ENCODE measurements around the gene OR2V2.

DNA sequence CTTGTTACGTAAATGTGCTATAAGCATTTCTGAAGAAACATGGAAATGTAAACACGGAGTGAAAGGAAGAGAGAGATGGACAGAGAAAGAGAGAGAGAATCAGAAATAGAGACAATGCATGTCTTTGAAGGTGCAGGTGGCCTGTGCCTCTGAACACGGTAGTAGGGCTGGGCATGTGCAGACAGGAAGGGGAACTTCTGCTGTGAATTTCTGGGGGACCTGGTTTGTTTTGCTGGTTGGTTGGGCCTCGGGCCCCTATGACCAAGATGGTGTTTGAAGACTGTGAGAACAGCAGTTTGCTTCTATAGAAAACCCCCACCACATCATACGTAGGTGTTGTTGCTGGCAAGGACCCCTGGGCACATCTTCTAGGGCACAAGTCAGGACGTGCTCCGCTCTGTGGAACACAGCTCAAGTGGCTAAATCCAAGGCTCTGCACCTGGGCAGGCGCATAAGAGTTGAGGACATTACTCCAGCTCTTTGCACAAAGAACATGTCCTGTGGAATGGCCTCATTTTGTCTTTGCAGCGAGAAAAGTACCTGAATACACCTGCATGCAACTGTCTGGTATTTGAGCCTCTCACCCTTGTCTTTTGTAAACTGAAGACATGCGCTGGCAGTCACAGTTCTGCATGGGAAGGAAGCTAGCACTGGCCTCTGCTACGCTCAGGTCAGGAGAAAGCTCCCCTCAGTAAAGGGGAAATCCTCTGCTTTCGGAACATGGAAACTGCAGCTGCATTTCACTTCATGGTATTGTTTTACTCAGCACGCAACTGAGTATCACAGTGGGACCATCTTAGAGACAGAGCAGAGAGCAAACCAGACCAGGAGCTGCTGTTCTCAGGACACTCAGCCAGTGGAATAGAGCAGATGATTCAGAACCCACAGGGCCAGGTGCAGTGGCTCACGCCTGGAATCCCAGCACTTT is 2.7 kb downstream of the OR2V2 start:
- TF ChIP-seq, protein P1, sequence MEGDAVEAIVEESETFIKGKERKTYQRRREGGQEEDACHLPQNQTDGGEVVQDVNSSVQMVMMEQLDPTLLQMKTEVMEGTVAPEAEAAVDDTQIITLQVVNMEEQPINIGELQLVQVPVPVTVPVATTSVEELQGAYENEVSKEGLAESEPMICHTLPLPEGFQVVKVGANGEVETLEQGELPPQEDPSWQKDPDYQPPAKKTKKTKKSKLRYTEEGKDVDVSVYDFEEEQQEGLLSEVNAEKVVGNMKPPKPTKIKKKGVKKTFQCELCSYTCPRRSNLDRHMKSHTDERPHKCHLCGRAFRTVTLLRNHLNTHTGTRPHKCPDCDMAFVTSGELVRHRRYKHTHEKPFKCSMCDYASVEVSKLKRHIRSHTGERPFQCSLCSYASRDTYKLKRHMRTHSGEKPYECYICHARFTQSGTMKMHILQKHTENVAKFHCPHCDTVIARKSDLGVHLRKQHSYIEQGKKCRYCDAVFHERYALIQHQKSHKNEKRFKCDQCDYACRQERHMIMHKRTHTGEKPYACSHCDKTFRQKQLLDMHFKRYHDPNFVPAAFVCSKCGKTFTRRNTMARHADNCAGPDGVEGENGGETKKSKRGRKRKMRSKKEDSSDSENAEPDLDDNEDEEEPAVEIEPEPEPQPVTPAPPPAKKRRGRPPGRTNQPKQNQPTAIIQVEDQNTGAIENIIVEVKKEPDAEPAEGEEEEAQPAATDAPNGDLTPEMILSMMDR (conservative IDR thresholded peaks at IDR 0.05; ENCODE audit: low read length), result no peak
- no peak for TF ChIP-seq EZH2phosphoT487 (IDR thresholded peaks at IDR 0.05; ENCODE audit: borderline replicate concordance)

Data from Loucy (cell line).